ENCODE measurements around the gene GGCT. TPM values are rescaled to one million over a fixed set of nuclear protein-coding genes. Genes with fewer than 3 reads are reported as not detected.

The GGCT gene
- total RNA-seq, 2 experiments from 2014 or later: 48.8 to 76.8 TPM

DNA sequence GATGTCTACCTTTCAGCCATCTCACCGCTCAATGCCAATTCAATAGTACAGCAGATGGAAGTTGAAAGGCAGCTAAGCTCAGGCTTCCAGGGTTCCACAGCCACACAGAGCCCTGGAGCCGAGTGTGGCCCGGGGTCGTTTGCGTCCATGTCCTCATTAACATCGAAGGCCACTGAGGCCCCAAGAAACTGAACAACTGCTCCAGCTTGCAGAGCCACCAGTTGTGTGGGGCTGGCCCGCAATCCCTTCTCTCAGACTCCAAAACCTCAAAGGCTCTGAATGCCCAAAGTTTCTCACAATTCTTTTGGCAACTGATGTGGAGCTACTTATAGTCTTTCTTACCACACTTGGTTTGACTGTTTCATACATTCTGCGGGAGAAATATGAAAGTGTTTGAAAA lies 57.2 kb downstream of the GGCT start:
- Mint-ChIP-seq H3K27ac (no peak overlapping the region), H3K36me3 (ENCODE audit: low read depth) (peaks cover 18% of the 10 kb centered on the region), H3K4me1 (peaks cover 4% of the 10 kb centered on the region), H3K4me3 (no peak overlapping the region), H3K27me3 (no peaks in the 10 kb centered on the region), H3K9me3 (ENCODE audit: low read depth) (no peaks in the 10 kb centered on the region)
- POLR2A ChIA-PET: no interaction called here
- CTCF ChIA-PET: interaction anchor here (1.4 to 1.8 kb wide), 2 partner anchors 31 to 172 kb away, joined by 4 to 5 read pairs; partner anchors contain the start of gene NOD1
- ATAC-seq: no peak
- DNase-seq: no peak
- intact Hi-C loops (cut with DNase I, micrococcal nuclease): no loop called here

Other genes with a start within 250 kb of the GGCT start
- gene ZNRF2, start 220.2 kb downstream of the GGCT start, total RNA-seq: 1 to 10 TPM; 8.1 to 8.8 TPM
- gene NOD1, start 26.0 kb downstream of the GGCT start, total RNA-seq: 10 to 100 TPM; 10.8 to 11.0 TPM
- gene GARS1, start 90.0 kb upstream of the GGCT start, total RNA-seq: 100 to 1,000 TPM; 391 to 439 TPM
- not detected for gene CRHR2, start 177.6 kb upstream of the GGCT start, total RNA-seq
- gene INMT, start 247.3 kb upstream of the GGCT start, total RNA-seq: under 1 TPM; 0.07 to 0.09 TPM